NOMO-1 (cell line): ENCODE measurements around the gene TNXB.
A peak's percentile ranks its signal among the peaks of the same experiment; 100 is the strongest.
"Not testable (repeated sequence)": the region's sequence is repeated elsewhere in the genome, so short reads cannot be mapped to it uniquely, and the experiment has no call there.

Experiments used
- DNase-seq, 2 experiments: peaks; one replicate each; lab custom pipeline; 2025; ENCODE audit not compliant: unreplicated experiment in 2 of 2; lab: John Stamatoyannopoulos, UW

The TNXB gene

GRCh38 chr6:32067521-32067920, 41.6 kb downstream of the TNXB start:
- DNase-seq, result not testable (repeated sequence)

- DNase-seq, result no peak
Observed at GRCh38 chr6:32064706-32065105, 44.4 kb downstream of the TNXB start.

GRCh38 chr6:32060966-32061655, 48.0 kb downstream of the TNXB start:
- no peak for DNase-seq

GRCh38 chr6:32058511-32058963, 50.6 kb downstream of the TNXB start:
- peak in 1 of 2 experiments; percentile 29 for DNase-seq

GRCh38 chr6:32057966-32058365, 51.2 kb downstream of the TNXB start:
- DNase-seq, result no peak

- no peak for DNase-seq
Observed at GRCh38 chr6:32056254-32056653, 52.9 kb downstream of the TNXB start.

GRCh38 chr6:32055756-32056155, 53.4 kb downstream of the TNXB start:
- not testable (repeated sequence) for DNase-seq

GRCh38 chr6:32053314-32053713, 55.8 kb downstream of the TNXB start:
- DNase-seq, result not testable (repeated sequence)

GRCh38 chr6:32052626-32053025, 56.5 kb downstream of the TNXB start:
- DNase-seq, result not testable (repeated sequence)

- no peak for DNase-seq
Observed at GRCh38 chr6:32050562-32050961, 58.6 kb downstream of the TNXB start.

- not testable (repeated sequence) for DNase-seq
Observed at GRCh38 chr6:32049736-32050135, 59.4 kb downstream of the TNXB start.

GRCh38 chr6:32049149-32049548, 60.0 kb downstream of the TNXB start:
- not testable (repeated sequence) for DNase-seq

- DNase-seq, result peak; percentile 21 to 37
Observed at GRCh38 chr6:32047855-32048766, 61.0 kb downstream of the TNXB start.

- DNase-seq, result no peak
Observed at GRCh38 chr6:32047539-32047854, 61.6 kb downstream of the TNXB start.

- no peak for DNase-seq
Observed at GRCh38 chr6:32047084-32047478, 62.1 kb downstream of the TNXB start.

- no peak for DNase-seq
Observed at GRCh38 chr6:32046450-32047083, 62.6 kb downstream of the TNXB start.

GRCh38 chr6:32045811-32046449, 63.2 kb downstream of the TNXB start:
- no peak for DNase-seq

GRCh38 chr6:32044916-32045315, 64.2 kb downstream of the TNXB start:
- not testable (repeated sequence) for DNase-seq

- DNase-seq, result not testable (repeated sequence)
Observed at GRCh38 chr6:32043589-32044380, 65.4 kb downstream of the TNXB start.

- not testable (repeated sequence) for DNase-seq
Observed at GRCh38 chr6:32042276-32042675, 66.9 kb downstream of the TNXB start.
